BLaER1 (cell line): ENCODE measurements around the gene RPL13A.
"Not testable (repeated sequence)": the region's sequence is repeated elsewhere in the genome, so short reads cannot be mapped to it uniquely, and the experiment has no call there.

Source experiments
- H3K27ac ChIP-seq: shearing (Covaris generic); formaldehyde crosslinking; 2 replicates; pipeline ENCODE4 v1.8.1; 2022
- H3K27me3 ChIP-seq: shearing (Covaris generic); formaldehyde crosslinking; 2 replicates; pipeline ENCODE4 v1.8.1; 2022
- H3K36me3 ChIP-seq: shearing (Covaris generic); formaldehyde crosslinking; 2 replicates; pipeline ENCODE4 v1.8.1; 2022
- H3K4me1 ChIP-seq: shearing (Covaris generic); formaldehyde crosslinking; 2 replicates; pipeline ENCODE4 v1.8.1; 2022
- H3K4me2 ChIP-seq: shearing (Covaris generic); formaldehyde crosslinking; 2 replicates; pipeline ENCODE4 v1.8.1; 2022
- H3K4me3 ChIP-seq: shearing (Covaris generic); formaldehyde crosslinking; 2 replicates; pipeline ENCODE4 v1.8.1; 2022
- H3K9ac ChIP-seq: shearing (Covaris generic); formaldehyde crosslinking; 2 replicates; pipeline ENCODE4 v1.8.1; 2022
- H3K9me3 ChIP-seq: shearing (Covaris generic); formaldehyde crosslinking; 2 replicates; pipeline ENCODE4 v1.8.1; 2022
- H4K20me1 ChIP-seq: shearing (Covaris generic); formaldehyde crosslinking; 2 replicates; pipeline ENCODE4 v1.8.1; 2022
- Cebpa-rat ChIP-seq: shearing (Covaris generic); IDR thresholded peaks from 2 replicates; pipeline ENCODE4 v1.8.1; 2022

RPL13A gene

GRCh38 chr19:49453757-49454240 lies 33.6 kb upstream of the RPL13A start:
- peaks cover 59% of the 10 kb centered on the region for H3K4me1 ChIP-seq
- H3K4me2 ChIP-seq: peak overlapping the region; percentile 82
- no peak for TF ChIP-seq Cebpa-rat
- peak overlapping the region; percentile 95 for H3K27ac ChIP-seq
- no peaks in the 10 kb centered on the region for H4K20me1 ChIP-seq
- H3K9me3 ChIP-seq: no peaks in the 10 kb centered on the region
- no peaks in the 10 kb centered on the region for H3K27me3 ChIP-seq
- H3K4me3 ChIP-seq: peak overlapping the region; percentile 93
- peak overlapping the region; percentile 88 for H3K9ac ChIP-seq
- peaks cover 24% of the 10 kb centered on the region for H3K36me3 ChIP-seq

- no peaks in the 10 kb centered on the region for H3K9me3 ChIP-seq
- H3K4me3 ChIP-seq: no peak overlapping the region
- H3K9ac ChIP-seq: no peak overlapping the region
- H3K36me3 ChIP-seq: peaks cover 28% of the 10 kb centered on the region
- peaks cover 51% of the 10 kb centered on the region for H3K4me1 ChIP-seq
- H4K20me1 ChIP-seq: no peaks in the 10 kb centered on the region
- no peak overlapping the region for H3K4me2 ChIP-seq
- H3K27me3 ChIP-seq: no peaks in the 10 kb centered on the region
- no peak for TF ChIP-seq Cebpa-rat
- H3K27ac ChIP-seq: no peak overlapping the region
These were observed 31.6 kb upstream of the RPL13A start for GRCh38 chr19:49455773-49456172.

- Histone ChIP-seq H3K27me3 (no peaks in the 10 kb centered on the region), H3K9me3 (no peaks in the 10 kb centered on the region), H3K36me3 (peaks cover 31% of the 10 kb centered on the region), H3K4me1 (peaks cover 49% of the 10 kb centered on the region), H3K4me2 (no peak overlapping the region), H3K4me3 (no peak overlapping the region), H4K20me1 (no peaks in the 10 kb centered on the region), H3K27ac (no peak overlapping the region), H3K9ac (no peak overlapping the region)
- no peak for TF ChIP-seq Cebpa-rat
These were observed 31.1 kb upstream of the RPL13A start for GRCh38 chr19:49456326-49456725.

- H3K9ac ChIP-seq: peak overlapping the region; percentile 65
- H3K9me3 ChIP-seq: no peaks in the 10 kb centered on the region
- H3K4me1 ChIP-seq: peaks cover 39% of the 10 kb centered on the region
- H3K36me3 ChIP-seq: peaks cover 44% of the 10 kb centered on the region
- H3K4me2 ChIP-seq: peak overlapping the region; percentile 84
- H3K27me3 ChIP-seq: no peaks in the 10 kb centered on the region
- no peak overlapping the region for H3K4me3 ChIP-seq
- H3K27ac ChIP-seq: peak overlapping the region; percentile 77
- TF ChIP-seq Cebpa-rat: no peak
- H4K20me1 ChIP-seq: no peaks in the 10 kb centered on the region
These were observed 28.9 kb upstream of the RPL13A start for GRCh38 chr19:49458567-49458903.

GRCh38 chr19:49459388-49459787 lies 28.0 kb upstream of the RPL13A start:
- Histone ChIP-seq H3K9ac (no peak overlapping the region), H3K27ac (peak overlapping the region; percentile 77), H3K36me3 (peaks cover 52% of the 10 kb centered on the region), H3K4me1 (peaks cover 37% of the 10 kb centered on the region), H3K9me3 (no peaks in the 10 kb centered on the region), H3K4me2 (peak overlapping the region; percentile 84), H3K4me3 (no peak overlapping the region), H4K20me1 (no peaks in the 10 kb centered on the region), H3K27me3 (no peaks in the 10 kb centered on the region)
- no peak for TF ChIP-seq Cebpa-rat

GRCh38 chr19:49461130-49461529 lies 26.3 kb upstream of the RPL13A start:
- not testable (repeated sequence) for H3K4me2 ChIP-seq, H4K20me1 ChIP-seq, H3K27me3 ChIP-seq, H3K9ac ChIP-seq, H3K27ac ChIP-seq, H3K9me3 ChIP-seq, H3K4me3 ChIP-seq
- peaks cover 31% of the 10 kb centered on the region for H3K4me1 ChIP-seq
- peaks cover 69% of the 10 kb centered on the region for H3K36me3 ChIP-seq

GRCh38 chr19:49461656-49462055 lies 25.8 kb upstream of the RPL13A start:
- peaks cover 67% of the 10 kb centered on the region for H3K36me3 ChIP-seq
- H3K27ac ChIP-seq: no peak overlapping the region
- H3K4me1 ChIP-seq: peaks cover 31% of the 10 kb centered on the region
- H4K20me1 ChIP-seq: no peaks in the 10 kb centered on the region
- H3K9ac ChIP-seq: no peak overlapping the region
- H3K9me3 ChIP-seq: no peaks in the 10 kb centered on the region
- TF ChIP-seq Cebpa-rat: no peak
- H3K27me3 ChIP-seq: no peaks in the 10 kb centered on the region
- no peak overlapping the region for H3K4me3 ChIP-seq
- no peak overlapping the region for H3K4me2 ChIP-seq

GRCh38 chr19:49462492-49462891 lies 24.9 kb upstream of the RPL13A start:
- H3K9me3 ChIP-seq: no peaks in the 10 kb centered on the region
- no peaks in the 10 kb centered on the region for H3K27me3 ChIP-seq
- H3K4me1 ChIP-seq: peaks cover 36% of the 10 kb centered on the region
- no peak overlapping the region for H3K4me2 ChIP-seq
- H3K27ac ChIP-seq: 0 out of 2 replicates have a peak overlapping the region, but pooled peaks have one; percentile 2
- no peaks in the 10 kb centered on the region for H4K20me1 ChIP-seq
- peaks cover 71% of the 10 kb centered on the region for H3K36me3 ChIP-seq
- TF ChIP-seq Cebpa-rat: no peak
- no peak overlapping the region for H3K9ac ChIP-seq
- H3K4me3 ChIP-seq: no peak overlapping the region

- Histone ChIP-seq H3K27me3 (no peaks in the 10 kb centered on the region), H3K4me3 (no peak overlapping the region), H3K4me1 (peaks cover 36% of the 10 kb centered on the region), H3K9ac (no peak overlapping the region), H3K36me3 (peaks cover 67% of the 10 kb centered on the region), H4K20me1 (no peaks in the 10 kb centered on the region), H3K27ac (0 out of 2 replicates have a peak overlapping the region, but pooled peaks have one; percentile 13), H3K9me3 (no peaks in the 10 kb centered on the region), H3K4me2 (no peak overlapping the region)
- TF ChIP-seq Cebpa-rat: no peak
These were observed 23.3 kb upstream of the RPL13A start for GRCh38 chr19:49463960-49464740.

- no peak for TF ChIP-seq Cebpa-rat
- H3K4me1 ChIP-seq: peaks cover 41% of the 10 kb centered on the region
These were observed 22.0 kb upstream of the RPL13A start for GRCh38 chr19:49465371-49465770.

More at GRCh38 chr19:49465371-49465770, 22.0 kb upstream of the RPL13A start:
- Histone ChIP-seq H3K36me3 (peaks cover 55% of the 10 kb centered on the region), H3K4me3 (no peak overlapping the region), H3K4me2 (no peak overlapping the region), H3K9ac (no peak overlapping the region), H3K27ac (0 out of 2 replicates have a peak overlapping the region, but pooled peaks have one; percentile 26), H4K20me1 (peaks cover 7% of the 10 kb centered on the region; the same call in 1 of the 2 replicates), H3K27me3 (no peaks in the 10 kb centered on the region), H3K9me3 (no peaks in the 10 kb centered on the region)
